ENCODE results near the gene POLE3. TPM values are rescaled to one million over a fixed set of nuclear protein-coding genes. Genes with fewer than 3 reads are reported as not detected.

POLE3 gene
- total and polyA plus RNA-seq, 9 of the 15 experiments (the other 6 are each of a cell fraction or from before 2014, with no cell fraction given) = 52.6 to 179 (median 110) TPM

GRCh38 chr9:113410207-113410864 is at the start of gene POLE3, which contains the start of gene C9orf43 (continued):
- TF ChIP-seq TCFL5 (CRISPR knock-in tag; conservative IDR thresholded peaks at IDR 0.05) = no peak
- TF ChIP-seq ZC3H4 (CRISPR knock-in tag; IDR thresholded peaks at IDR 0.05; ENCODE audit: borderline replicate concordance) = no peak

DNA sequence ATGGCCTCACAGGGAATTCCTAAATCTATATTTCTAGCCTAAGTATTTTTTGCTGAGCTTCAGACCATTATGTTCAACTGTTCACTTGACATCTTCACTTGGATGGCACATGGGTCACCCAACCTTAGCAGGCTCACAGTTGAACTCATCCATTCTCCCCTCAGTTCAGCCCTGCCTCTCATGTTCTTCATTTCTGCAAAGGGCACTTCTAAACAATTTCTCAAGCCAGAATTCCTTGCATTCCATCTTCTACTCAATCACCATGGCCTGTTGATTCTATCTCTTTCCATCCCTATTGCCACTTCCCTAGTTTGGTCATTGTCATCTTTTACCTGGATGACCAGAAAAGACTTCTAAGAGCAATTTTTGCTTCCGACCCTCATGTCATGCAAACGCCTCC is 45.8 kb upstream of the POLE3 start:
- no peak for DNase-seq (ENCODE audit: extremely low read depth in 1 of 4, low spot score in 3 of 4)
- BruUV-seq (replicated peaks) = no TSS peak
- 79% methylated on average over 2 of the region's 2 CpGs for WGBS (ENCODE audit: insufficient coverage, low coverage, missing lambda C conversion rate)
- Histone ChIP-seq H3K9me3 (replicated peaks; ENCODE audit: control insufficient read depth, insufficient read depth, low read depth, low read length) (no peaks in the 10 kb centered on the region), H2AFZ (ENCODE audit: low read depth, low read length) (no peak overlapping the region), H3K4me1 (replicated peaks in 1 of 2; ENCODE audit: control insufficient read depth in 2 of 2, insufficient read depth in 2 of 2, low read length in 2 of 2) (peaks cover 5 to 15% of the 10 kb centered on the region in 2 experiments; a peak in 4 of 5 replicates), H3K4me3 (no peak overlapping the region), H3K79me2 (ENCODE audit: control insufficient read depth, insufficient read depth, low read length) (no peaks in the 10 kb centered on the region), H3K4me2 (ENCODE audit: insufficient read depth, low read length) (no peak overlapping the region), H3K27me3 (ENCODE audit: control insufficient read depth in 2 of 2, insufficient read depth in 2 of 2, low read length in 2 of 2) (peaks cover 0 to 4% of the 10 kb centered on the region in 2 experiments; a peak in 1 of 5 replicates), H3K9me1 (ENCODE audit: control insufficient read depth, insufficient read depth, low read length) (no peaks in the 10 kb centered on the region), H4K20me1 (replicated peaks; ENCODE audit: control insufficient read depth, insufficient read depth, low read length) (no peaks in the 10 kb centered on the region), H3K9ac (ENCODE audit: insufficient read depth in 1 of 2, low read depth in 2 of 2, low read length in 2 of 2) (no peak overlapping the region), H3K36me3 (ENCODE audit: control insufficient read depth, insufficient read depth, low read length) (no peaks in the 10 kb centered on the region), H3K27ac (ENCODE audit: extremely low read depth, low read depth, low read length) (no peak overlapping the region)
- POLR2A ChIA-PET = interaction anchor here (0.6 to 1.6 kb wide), 2 partner anchors 55 to 109 kb away, joined by 3 to 8 read pairs; partner anchors contain the start of gene ALAD
- ATAC-seq = no peak
- CTCF ChIA-PET (ENCODE audit: low intra/inter-chr PET ratio) = no interaction called here
- intact Hi-C loops (cut with micrococcal nuclease) (no loop called here), in situ Hi-C loops (cut with MboI) (no loop called here)
- TF ChIP-seq CBX1 (IDR thresholded peaks at IDR 0.05; ENCODE audit: low read depth) = no peak
- no peak for FAIRE-seq
